ENCODE data around the gene ENDOV. TPM values are rescaled to one million over a fixed set of nuclear protein-coding genes. Genes with fewer than 3 reads are reported as not detected.

The ENDOV gene
- total RNA-seq, result 4.9 TPM

- peaks cover 4% of the 10 kb centered on the region for H3K27me3 ChIP-seq (ENCODE audit: insufficient read depth, low read length)
- H3K4me3 ChIP-seq (ENCODE audit: low read length), result peak within 1 kb of the TSS; percentile 94
- H3K4me1 ChIP-seq (ENCODE audit: insufficient read depth, low read length), result peaks cover 17% of the 10 kb centered on the region
- no peaks in the 10 kb centered on the region for H3K9me3 ChIP-seq (ENCODE audit: low read depth, low read length)
Measured at GRCh38 chr17:80414803-80415625, at the start of gene ENDOV. ENDOV (plus strand) TSS chr17:80415167; CDS start chr17:80415195, 28 bp downstream.

GRCh38 chr17:80365983-80366382 lies 49.0 kb upstream of the ENDOV start:
- H3K27me3 ChIP-seq (ENCODE audit: insufficient read depth, low read length), result no peaks in the 10 kb centered on the region
- H3K4me3 ChIP-seq (ENCODE audit: low read length), result no peak overlapping the region
- no peaks in the 10 kb centered on the region for H3K9me3 ChIP-seq (ENCODE audit: low read depth, low read length)
- no peaks in the 10 kb centered on the region for H3K4me1 ChIP-seq (ENCODE audit: insufficient read depth, low read length)

- H3K9me3 ChIP-seq (ENCODE audit: low read depth, low read length), result no peaks in the 10 kb centered on the region
- H3K27me3 ChIP-seq (ENCODE audit: insufficient read depth, low read length), result no peaks in the 10 kb centered on the region
- no peaks in the 10 kb centered on the region for H3K4me1 ChIP-seq (ENCODE audit: insufficient read depth, low read length)
- H3K4me3 ChIP-seq (ENCODE audit: low read length), result no peak overlapping the region
Measured at GRCh38 chr17:80367503-80367902, 47.5 kb upstream of the ENDOV start.

DNA sequence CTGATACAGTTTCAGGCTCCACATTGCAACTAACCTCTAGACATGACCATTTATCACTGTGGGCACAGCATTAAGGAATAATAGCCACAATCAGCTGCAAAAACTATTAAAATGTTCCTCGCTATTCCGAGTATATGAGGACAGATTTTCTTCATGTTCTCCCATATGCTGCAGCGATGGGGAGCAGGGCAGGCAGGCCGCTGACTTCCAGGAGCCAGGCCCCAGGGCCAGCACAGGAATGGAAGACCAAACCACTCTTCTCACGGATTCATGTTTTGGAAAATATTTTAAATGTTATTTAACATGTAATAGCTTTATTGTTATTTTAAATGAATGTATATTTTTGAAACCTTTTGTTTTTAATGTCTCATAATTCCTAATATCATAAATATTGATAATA lies 43.8 kb upstream of the ENDOV start:
- H3K9me3 ChIP-seq (ENCODE audit: low read depth, low read length), result no peaks in the 10 kb centered on the region
- H3K27me3 ChIP-seq (ENCODE audit: insufficient read depth, low read length), result no peaks in the 10 kb centered on the region
- no peaks in the 10 kb centered on the region for H3K4me1 ChIP-seq (ENCODE audit: insufficient read depth, low read length)
- no peak overlapping the region for H3K4me3 ChIP-seq (ENCODE audit: low read length)

GRCh38 chr17:80372456-80372855 lies 42.5 kb upstream of the ENDOV start:
- Histone ChIP-seq H3K27me3 (ENCODE audit: insufficient read depth, low read length) (no peaks in the 10 kb centered on the region), H3K9me3 (ENCODE audit: low read depth, low read length) (no peaks in the 10 kb centered on the region), H3K4me1 (ENCODE audit: insufficient read depth, low read length) (no peaks in the 10 kb centered on the region), H3K4me3 (ENCODE audit: low read length) (no peak overlapping the region)

DNA sequence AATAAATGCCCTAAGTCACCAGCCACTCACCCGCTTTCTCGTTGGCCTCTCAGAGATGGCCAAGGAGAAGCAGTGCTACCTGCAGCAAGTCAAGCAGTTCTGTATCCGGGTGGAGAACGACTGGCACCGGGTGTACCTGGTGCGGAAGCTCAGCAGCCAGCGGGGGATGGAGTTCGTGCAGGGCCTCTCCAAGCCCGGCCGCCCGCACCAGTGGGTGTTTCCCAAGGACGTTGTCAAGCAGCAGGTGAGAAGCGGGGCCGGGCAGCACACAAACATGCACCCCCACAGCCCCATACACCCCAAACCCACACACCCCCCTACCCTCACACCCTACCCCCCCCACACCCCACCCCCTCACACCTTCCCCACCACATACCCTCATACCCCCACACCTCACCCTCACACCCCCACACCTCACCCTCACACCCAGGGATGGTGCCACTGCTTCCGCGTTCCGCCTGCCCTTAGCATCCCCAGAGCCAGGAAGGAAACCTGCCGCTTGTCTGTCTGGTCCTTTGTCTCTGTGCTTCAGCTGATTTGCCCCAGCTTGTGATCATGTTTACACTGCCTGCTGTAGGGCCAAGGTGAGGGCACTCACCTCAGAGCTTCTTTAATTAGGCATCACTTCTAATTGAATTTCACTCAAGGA lies 41.9 kb upstream of the ENDOV start:
- no peak overlapping the region for H3K4me3 ChIP-seq (ENCODE audit: low read length)
- H3K27me3 ChIP-seq (ENCODE audit: insufficient read depth, low read length), result no peaks in the 10 kb centered on the region
- H3K9me3 ChIP-seq (ENCODE audit: low read depth, low read length), result no peaks in the 10 kb centered on the region
- H3K4me1 ChIP-seq (ENCODE audit: insufficient read depth, low read length), result no peaks in the 10 kb centered on the region

DNA sequence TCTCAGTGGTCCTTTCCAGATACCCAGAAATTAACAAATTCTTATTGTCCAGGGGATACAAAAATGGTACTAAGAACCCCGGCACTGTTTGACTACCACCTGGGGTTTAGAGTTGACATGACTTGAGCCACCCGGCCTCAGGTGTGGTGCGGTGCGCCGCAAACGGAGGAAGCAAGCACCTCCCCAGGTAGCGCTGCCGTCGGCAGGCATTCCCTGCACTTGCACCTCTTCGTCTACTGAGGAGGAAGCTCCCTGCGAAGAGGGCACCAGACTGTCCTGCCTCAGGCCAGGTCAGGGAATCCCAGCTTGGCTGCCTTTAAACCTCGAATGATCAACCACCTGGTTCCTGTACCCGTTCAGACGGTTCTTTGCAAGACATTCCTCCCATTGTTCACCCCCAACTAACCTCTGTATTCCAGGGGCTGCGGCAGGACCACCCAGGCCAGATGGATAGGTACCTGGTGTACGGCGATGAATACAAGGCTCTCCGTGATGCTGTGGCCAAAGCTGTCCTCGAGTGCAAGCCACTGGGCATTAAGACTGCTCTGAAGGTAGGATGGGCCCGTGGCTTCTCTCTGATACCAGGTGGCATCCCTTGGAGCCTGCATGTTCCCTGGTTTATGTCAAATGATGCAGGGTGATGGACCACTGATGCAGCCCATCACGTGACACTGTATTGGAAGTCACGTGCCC lies 40.8 kb upstream of the ENDOV start:
- H3K9me3 ChIP-seq (ENCODE audit: low read depth, low read length), result no peaks in the 10 kb centered on the region
- no peaks in the 10 kb centered on the region for H3K27me3 ChIP-seq (ENCODE audit: insufficient read depth, low read length)
- H3K4me1 ChIP-seq (ENCODE audit: insufficient read depth, low read length), result no peaks in the 10 kb centered on the region
- H3K4me3 ChIP-seq (ENCODE audit: low read length), result no peak overlapping the region

- Histone ChIP-seq H3K4me1 (ENCODE audit: insufficient read depth, low read length) (no peaks in the 10 kb centered on the region), H3K9me3 (ENCODE audit: low read depth, low read length) (no peaks in the 10 kb centered on the region), H3K4me3 (ENCODE audit: low read length) (no peak overlapping the region), H3K27me3 (ENCODE audit: insufficient read depth, low read length) (no peaks in the 10 kb centered on the region)
Measured at GRCh38 chr17:80374732-80375585, 40.0 kb upstream of the ENDOV start.

- Histone ChIP-seq H3K27me3 (ENCODE audit: insufficient read depth, low read length) (no peaks in the 10 kb centered on the region), H3K4me3 (ENCODE audit: low read length) (no peak overlapping the region), H3K4me1 (ENCODE audit: insufficient read depth, low read length) (no peaks in the 10 kb centered on the region), H3K9me3 (ENCODE audit: low read depth, low read length) (no peaks in the 10 kb centered on the region)
Measured at GRCh38 chr17:80376531-80376930, 38.4 kb upstream of the ENDOV start.

GRCh38 chr17:80377798-80378197 lies 37.2 kb upstream of the ENDOV start:
- no peaks in the 10 kb centered on the region for H3K27me3 ChIP-seq (ENCODE audit: insufficient read depth, low read length)
- no peaks in the 10 kb centered on the region for H3K4me1 ChIP-seq (ENCODE audit: insufficient read depth, low read length)
- H3K4me3 ChIP-seq (ENCODE audit: low read length), result no peak overlapping the region
- H3K9me3 ChIP-seq (ENCODE audit: low read depth, low read length), result no peaks in the 10 kb centered on the region

- Histone ChIP-seq H3K27me3 (ENCODE audit: insufficient read depth, low read length) (no peaks in the 10 kb centered on the region), H3K4me1 (ENCODE audit: insufficient read depth, low read length) (no peaks in the 10 kb centered on the region), H3K9me3 (ENCODE audit: low read depth, low read length) (no peaks in the 10 kb centered on the region), H3K4me3 (ENCODE audit: low read length) (no peak overlapping the region)
Measured at GRCh38 chr17:80379348-80379747, 35.6 kb upstream of the ENDOV start.

GRCh38 chr17:80380068-80380467 lies 34.9 kb upstream of the ENDOV start:
- no peak overlapping the region for H3K4me3 ChIP-seq (ENCODE audit: low read length)
- H3K9me3 ChIP-seq (ENCODE audit: low read depth, low read length), result no peaks in the 10 kb centered on the region
- no peaks in the 10 kb centered on the region for H3K4me1 ChIP-seq (ENCODE audit: insufficient read depth, low read length)
- no peaks in the 10 kb centered on the region for H3K27me3 ChIP-seq (ENCODE audit: insufficient read depth, low read length)

DNA sequence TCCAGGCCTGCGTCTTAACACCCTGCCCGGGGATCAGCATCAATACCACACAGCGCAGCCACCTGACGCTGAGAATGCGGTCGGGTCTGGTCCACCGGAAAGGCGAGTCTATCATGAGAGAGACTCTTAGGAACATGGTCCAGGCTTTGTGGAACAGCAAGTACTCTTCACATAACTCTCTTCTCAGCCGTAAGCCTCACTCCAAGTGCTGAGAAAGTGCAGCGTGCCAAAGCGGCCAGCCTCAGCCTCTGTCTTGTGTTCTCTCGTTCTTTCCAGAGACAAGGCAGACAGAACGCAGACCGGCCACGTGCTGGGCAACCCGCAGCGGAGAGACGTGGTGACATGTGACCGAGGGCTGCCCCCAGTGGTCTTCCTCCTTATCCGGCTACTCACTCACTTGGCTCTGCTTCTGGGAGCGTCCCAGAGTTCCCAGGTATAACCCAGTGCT lies 34.4 kb upstream of the ENDOV start:
- Histone ChIP-seq H3K27me3 (ENCODE audit: insufficient read depth, low read length) (no peaks in the 10 kb centered on the region), H3K4me3 (ENCODE audit: low read length) (no peak overlapping the region), H3K4me1 (ENCODE audit: insufficient read depth, low read length) (no peaks in the 10 kb centered on the region), H3K9me3 (ENCODE audit: low read depth, low read length) (no peaks in the 10 kb centered on the region)

DNA sequence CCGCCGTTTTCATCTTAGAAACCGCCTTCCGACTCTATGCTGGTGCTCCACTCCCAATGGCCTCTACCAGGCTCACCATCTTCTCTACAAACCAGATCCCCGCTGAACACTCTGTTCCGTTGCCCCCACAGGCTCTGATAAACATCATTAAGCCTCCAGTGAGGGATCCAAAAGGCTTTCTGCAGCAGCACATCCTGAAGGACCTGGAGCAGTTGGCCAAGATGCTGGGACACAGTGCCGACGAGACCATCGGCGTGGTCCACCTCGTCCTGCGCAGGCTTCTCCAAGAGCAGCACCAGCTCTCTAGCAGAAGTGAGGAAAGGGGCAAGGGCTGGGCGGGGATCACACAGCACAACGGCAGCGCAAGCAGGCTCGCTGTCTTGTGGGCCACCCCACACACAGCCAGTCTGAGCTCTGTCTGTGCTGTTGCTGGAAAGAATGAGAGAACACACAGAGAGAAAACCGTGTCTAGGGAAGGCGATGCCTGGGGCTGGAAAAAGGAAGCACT lies 33.5 kb upstream of the ENDOV start:
- H3K9me3 ChIP-seq (ENCODE audit: low read depth, low read length), result no peaks in the 10 kb centered on the region
- no peaks in the 10 kb centered on the region for H3K4me1 ChIP-seq (ENCODE audit: insufficient read depth, low read length)
- no peaks in the 10 kb centered on the region for H3K27me3 ChIP-seq (ENCODE audit: insufficient read depth, low read length)
- no peak overlapping the region for H3K4me3 ChIP-seq (ENCODE audit: low read length)

Data from mononuclear cell (primary cell).